HepG2 (cell line): ENCODE data around the gene IL17RA. TPM values are rescaled to one million over a fixed set of nuclear protein-coding genes. Genes with fewer than 3 reads are reported as not detected.

Experiments
- ATAC-seq: fragments of 200-7000 bp; cut with Tn5 transposase; 3 replicates; pipeline ENCODE4 v1.9.1; 2020; ENCODE audit warnings: mild to moderate bottlenecking, moderate library complexity
- BruUV-seq: library from RNA; stranded (reverse); fragments of 400-500 nt; replicated peaks from 2 replicates; lab custom pipeline; 2021; lab: Mats Ljungman, UMichigan
- CTCF ChIA-PET: fragments of 300-600 bp; formaldehyde crosslinking; extraction: SDS; loops from one replicate; lab custom pipeline; 2021; ENCODE audit warnings: low total read pairs, inconsistent platforms, low intra/inter-chr PET ratio; lab: Yijun Ruan, JAX
- POLR2A ChIA-PET: fragments of 350-600 bp; sonication (Branson Sonifier 250); formaldehyde crosslinking; loops from one replicate; lab custom pipeline; 2020; ENCODE audit warnings: antibody characterized with exemption, inconsistent platforms; lab: Yijun Ruan, JAX
- DNase-seq: peaks from one replicate; pipeline ENCODE4 v3.0.0-alpha.2; 2015; ENCODE audit warnings: low spot score
- FAIRE-seq: peaks from 3 replicates; lab custom pipeline; 2011; peaks lifted over from hg19 to GRCh38; lab: Jason Lieb, UNC
- H2AFZ ChIP-seq: one replicate; pipeline ENCODE4 v1.6.1; 2011; ENCODE audit warnings: low read length, inconsistent platforms
- H3K27ac ChIP-seq: fragments of 300-600 bp; 3 replicates; pipeline ENCODE4 v1.8.0; 2011; ENCODE audit warnings: mixed run types, mild to moderate bottlenecking, mixed read lengths, low read length, inconsistent platforms; ENCODE audit not compliant: insufficient read depth; ENCODE audit errors: extremely low read length
- H3K27me3 ChIP-seq, 2 experiments: fragments of 200-600 bp in 1 of 2; 2 replicates in 1 of 2; 3 replicates in 1 of 2; pipeline versions ENCODE4 v1.6.0 to v1.8.0; 2011; ENCODE audit warnings: low read length in 2 of 2, mild to moderate bottlenecking in 2 of 2, moderate library complexity in 2 of 2, inconsistent platforms in 1 of 2; ENCODE audit not compliant: insufficient read depth in 2 of 2, control insufficient read depth in 1 of 2
- H3K36me3 ChIP-seq, 2 experiments: fragments of 200-600 bp in 1 of 2; replicated peaks in 1 of 2; 2 replicates in 1 of 2; 3 replicates in 1 of 2; pipeline versions ENCODE4 v1.5.1 to v1.8.0; 2011; ENCODE audit warnings: low read length in 2 of 2, inconsistent platforms in 1 of 2; ENCODE audit not compliant: insufficient read depth in 2 of 2, control insufficient read depth in 1 of 2
- H3K4me1 ChIP-seq: 2 replicates; pipeline ENCODE4 v1.5.1; 2012; ENCODE audit warnings: low read length, inconsistent platforms; ENCODE audit not compliant: insufficient read depth
- H3K4me2 ChIP-seq: 2 replicates; pipeline ENCODE4 v1.6.0; 2011; ENCODE audit warnings: low read depth, low read length, inconsistent platforms
- H3K4me3 ChIP-seq, 3 experiments: fragments of 200-600 bp in 1 of 3; sonication (generic), shearing (Covaris generic) in 1 of 3; replicated peaks in 1 of 3; 2 replicates each; pipeline ENCODE4 v1.5.1; 2011 to 2016; ENCODE audit warnings: low read length in 3 of 3, inconsistent platforms in 2 of 3, low read depth in 2 of 3, mild to moderate bottlenecking in 2 of 3, control low read depth in 1 of 3, mixed read lengths in 1 of 3; ENCODE audit not compliant: insufficient read depth in 1 of 3
- H3K79me2 ChIP-seq: one replicate; pipeline ENCODE4 v1.6.1; 2011; ENCODE audit warnings: low read length, inconsistent platforms; ENCODE audit not compliant: insufficient read depth
- H3K9ac ChIP-seq: 2 replicates; pipeline ENCODE4 v1.6.0; 2011; ENCODE audit warnings: mild to moderate bottlenecking, low read depth, low read length, inconsistent platforms; ENCODE audit not compliant: insufficient read depth
- H3K9me3 ChIP-seq: 2 replicates; pipeline ENCODE4 v1.5.1; 2012; ENCODE audit warnings: mild to moderate bottlenecking, low read length
- H4K20me1 ChIP-seq: 2 replicates; pipeline ENCODE4 v1.6.0; 2011; ENCODE audit warnings: inconsistent platforms, mild to moderate bottlenecking, low read length, moderate library complexity; ENCODE audit not compliant: insufficient read depth
- ATF2 ChIP-seq: sonication (generic); formaldehyde crosslinking; IDR thresholded peaks from 2 replicates; pipeline ENCODE4 v1.4.0; 2020; ENCODE audit warnings: missing genetic modification reagents
- ATF5 ChIP-seq: sonication (generic); formaldehyde crosslinking; IDR thresholded peaks from 2 replicates; pipeline ENCODE4 v1.4.0; 2020; ENCODE audit warnings: mild to moderate bottlenecking, low read depth, missing genetic modification reagents
- CENPX ChIP-seq: sonication (generic); formaldehyde crosslinking; IDR thresholded peaks from 2 replicates; pipeline ENCODE4 v1.9.0; 2021; ENCODE audit warnings: mild to moderate bottlenecking, missing genetic modification reagents, moderate library complexity
- GATAD1 ChIP-seq: IDR thresholded peaks from 2 replicates; pipeline ENCODE4 v1.6.1; 2016; ENCODE audit warnings: missing genetic modification reagents, missing compliant biosample characterization
- GPN1 ChIP-seq: sonication (generic); formaldehyde crosslinking; IDR thresholded peaks from 2 replicates; pipeline ENCODE4 v1.5.1; 2020; ENCODE audit warnings: missing genetic modification reagents, borderline replicate concordance
- KLF13 ChIP-seq: sonication (generic); formaldehyde crosslinking; IDR thresholded peaks from 2 replicates; pipeline ENCODE4 v1.4.0; 2020; ENCODE audit warnings: mild to moderate bottlenecking, missing genetic modification reagents
- MEIS1 ChIP-seq: sonication (generic); formaldehyde crosslinking; IDR thresholded peaks from 2 replicates; pipeline ENCODE4 v1.9.0; 2021; ENCODE audit warnings: mild to moderate bottlenecking, missing genetic modification reagents, moderate library complexity, borderline replicate concordance
- PATZ1 ChIP-seq: sonication (generic); formaldehyde crosslinking; IDR thresholded peaks from 2 replicates; pipeline ENCODE4 v1.4.0; 2020; ENCODE audit warnings: missing genetic modification reagents
- RFX5 ChIP-seq: IDR thresholded peaks from 2 replicates; pipeline ENCODE4 v1.6.1; 2011; ENCODE audit warnings: low read depth, low read length, improper control_type of control experiment
- RORA ChIP-seq: sonication (generic); formaldehyde crosslinking; IDR thresholded peaks from 2 replicates; pipeline ENCODE4 v1.5.0; 2020; ENCODE audit warnings: mild to moderate bottlenecking, missing genetic modification reagents, moderate library complexity
- SMARCE1 ChIP-seq: fragments of 450-650 bp; IDR thresholded peaks from 2 replicates; pipeline ENCODE4 v1.6.1; 2017; ENCODE audit warnings: borderline replicate concordance
- WIZ ChIP-seq: sonication (generic); formaldehyde crosslinking; IDR thresholded peaks from 2 replicates; pipeline ENCODE4 v1.5.1; 2020; ENCODE audit warnings: mild to moderate bottlenecking, missing genetic modification reagents
- ZFAT ChIP-seq: sonication (generic); formaldehyde crosslinking; conservative IDR thresholded peaks from 2 replicates; pipeline ENCODE4 v1.8.1; 2023; ENCODE audit warnings: missing genetic modification reagents, inconsistent platforms
- ZNF12 ChIP-seq: sonication (generic); formaldehyde crosslinking; IDR thresholded peaks from 2 replicates; pipeline ENCODE4 v1.5.0; 2020; ENCODE audit warnings: missing genetic modification reagents
- ZNF251 ChIP-seq: sonication (generic); formaldehyde crosslinking; IDR thresholded peaks from 2 replicates; pipeline ENCODE4 v1.9.0; 2021; ENCODE audit warnings: mild to moderate bottlenecking, missing genetic modification reagents
- ZNF333 ChIP-seq: sonication (generic); formaldehyde crosslinking; IDR thresholded peaks from 2 replicates; pipeline ENCODE4 v1.4.0; 2020; ENCODE audit warnings: mild to moderate bottlenecking, missing genetic modification reagents, borderline replicate concordance
- ZNF678 ChIP-seq: sonication (generic); formaldehyde crosslinking; IDR thresholded peaks from 2 replicates; pipeline ENCODE4 v1.4.0; 2020; ENCODE audit warnings: mild to moderate bottlenecking, missing genetic modification reagents
- ZNF850 ChIP-seq: sonication (generic); formaldehyde crosslinking; conservative IDR thresholded peaks from 2 replicates; pipeline ENCODE4 v1.9.0; 2021; ENCODE audit warnings: mild to moderate bottlenecking, missing genetic modification reagents
- ZSCAN30 ChIP-seq: sonication (generic); formaldehyde crosslinking; IDR thresholded peaks from 2 replicates; pipeline ENCODE4 v1.5.0; 2020; ENCODE audit warnings: mild to moderate bottlenecking, missing genetic modification reagents
- WGBS: methylation state at CpG from one replicate; pipeline ENCODE4 v1.1.6; 2017; ENCODE audit warnings: low lambda C conversion rate; 5-methylcytosine and 5-hydroxymethylcytosine counted together
- in situ Hi-C: cut with HindIII; loops from 2 replicates; pipeline ENCODE4 v1.10.0; 2017; ENCODE audit warnings: low pct_unique_long_range_greater_than_20kb; ENCODE audit not compliant: extremely low pct_ligation_motif_present
- intact Hi-C: fragments of 100-400 bp; cut with micrococcal nuclease; formaldehyde crosslinking; loops from one replicate; pipeline ENCODE4 v1.10.0; 2022; ENCODE audit not compliant: unreplicated experiment
- polyA plus RNA-seq, 8 experiments: library from polyadenylated mRNA; depleted of rRNA in 3 of 8; stranded (reverse) in 7 of 8; unstranded in 1 of 8; fragments of >200 nt; fragmentation: Illumina TruSeq in 4 of 8; extraction: Trizol in 4 of 8; gene quantifications; 2 replicates each; pipeline versions ENCODE4 v1.2.1 to v1.2.3, GENCODE V29; 2011 to 2016; ENCODE audit warnings: low read depth in 4 of 8, missing spikeins in 1 of 8, mixed read lengths in 1 of 8; ENCODE audit not compliant: insufficient read depth in 1 of 8
- total RNA-seq, 5 experiments: library from RNA; depleted of rRNA; stranded (reverse); fragments of >200 nt; fragmentation: Illumina TruSeq; extraction: Trizol; gene quantifications; 2 replicates each; pipeline ENCODE4 v1.2.3, GENCODE V29; 2016; ENCODE audit warnings: low read depth in 1 of 5

IL17RA gene
- total and polyA plus RNA-seq, 2 of the 13 experiments (the other 11 are each of a cell fraction or from before 2014, with no cell fraction given) = 2.5 to 8.2 TPM

GRCh38 chr22:17047656-17048055 lies 37.1 kb upstream of the IL17RA start:
- in situ Hi-C loops (no loop called here), intact Hi-C loops (no loop called here)
- H3K27ac ChIP-seq = no peak overlapping the region
- no peaks in the 10 kb centered on the region for H3K36me3 ChIP-seq
- no peaks in the 10 kb centered on the region for H3K4me1 ChIP-seq
- H3K79me2 ChIP-seq = no peaks in the 10 kb centered on the region
- no peaks in the 10 kb centered on the region for H3K9me3 ChIP-seq
- DNase-seq (no peak), ATAC-seq (no peak), FAIRE-seq (no peak)
- CTCF ChIA-PET = no interaction called here
- POLR2A ChIA-PET = no interaction called here
- no TSS peak for BruUV-seq
- TF ChIP-seq ZFAT (CRISPR knock-in tag) (no peak), CENPX (CRISPR knock-in tag) (no peak), ZSCAN30 (no peak), ZNF251 (CRISPR knock-in tag) (no peak), ZNF850 (CRISPR knock-in tag) (no peak), ZNF678 (CRISPR knock-in tag) (no peak), GPN1 (CRISPR knock-in tag) (no peak), GATAD1 (CRISPR knock-in tag) (no peak), PATZ1 (no peak), ZNF12 (CRISPR knock-in tag) (no peak), ATF2 (CRISPR knock-in tag) (no peak), KLF13 (no peak), MEIS1 (CRISPR knock-in tag) (no peak), ZNF333 (CRISPR knock-in tag) (no peak), RFX5 (no peak), RORA (CRISPR knock-in tag) (no peak), WIZ (CRISPR knock-in tag) (no peak), SMARCE1 (no peak), ATF5 (no peak)
- H3K9ac ChIP-seq = no peak overlapping the region
- H3K27me3 ChIP-seq = no peaks in the 10 kb centered on the region; a peak in 1 of 5 replicates
- H2AFZ ChIP-seq = no peak overlapping the region
- H3K4me2 ChIP-seq = no peak overlapping the region
- 6% methylated on average over 1 of the region's 1 CpG for WGBS
- H3K4me3 ChIP-seq = no peak overlapping the region
- H4K20me1 ChIP-seq = no peaks in the 10 kb centered on the region
